HCT116 (cell line): ENCODE measurements around the gene ZNF318. TPM values are rescaled to one million over a fixed set of nuclear protein-coding genes. Genes with fewer than 3 reads are reported as not detected.

Experiments
- ATAC-seq: fragments of 200-7000 bp; cut with Tn5 transposase; 2 replicates; pipeline ENCODE4 v1.9.1; 2020; ENCODE audit warnings: mild to moderate bottlenecking, moderate library complexity
- BruUV-seq: library from RNA; stranded (reverse); fragments of 400-500 nt; replicated peaks from 2 replicates; lab custom pipeline; 2021; lab: Mats Ljungman, UMichigan
- CTCF ChIA-PET: fragments of 300-600 bp; sonication (Branson Sonifier 250); formaldehyde crosslinking; loops from one replicate; lab custom pipeline; 2021; ENCODE audit warnings: antibody characterized with exemption; lab: Charles Lee
- POLR2A ChIA-PET: fragments of 300-600, 350-600 bp; sonication (Branson Sonifier 250); formaldehyde crosslinking; loops from one replicate; lab custom pipeline; 2021; ENCODE audit warnings: antibody characterized with exemption; lab: Charles Lee
- RAD21 ChIA-PET, 2 experiments: fragments of 300-600 bp; sonication (Branson Sonifier 250); formaldehyde crosslinking; loops; one replicate each; lab custom pipeline; 2023; ENCODE audit warnings: low total read pairs in 2 of 2; ENCODE audit not compliant: uncharacterized antibody in 2 of 2, unreplicated experiment in 2 of 2, low non-redundant PET in 1 of 2; lab: Charles Lee
- DNase-seq: peaks from one replicate; pipeline ENCODE4 v3.0.0-alpha.2; 2010; ENCODE audit warnings: low read depth, low spot score
- H2AFZ ChIP-seq: fragments of 200-600 bp; shearing (Covaris generic), sonication (generic); 2 replicates; pipeline ENCODE4 v1.6.1; 2017; ENCODE audit warnings: low read depth, mixed run types, mixed read lengths, antibody characterized with exemption, low read length; ENCODE audit not compliant: poor library complexity, severe bottlenecking
- H3K27ac ChIP-seq: 2 replicates; pipeline ENCODE4 v1.5.1; 2012; ENCODE audit warnings: low read depth, low read length
- H3K27me3 ChIP-seq: fragments of 200-600 bp; sonication (generic); 2 replicates; pipeline ENCODE4 v1.6.1; 2016; ENCODE audit warnings: mixed run types, low read length, mixed read lengths; ENCODE audit not compliant: insufficient read depth
- H3K36me3 ChIP-seq, 2 experiments: fragments of 200-500 bp in 1 of 2; fragments of 200-600 bp in 1 of 2; sonication (Bioruptor generic) in 1 of 2; sonication (generic) in 1 of 2; 2 replicates each; pipeline versions ENCODE4 v1.5.1 to v1.6.1; 2014 to 2016; ENCODE audit warnings: low read length in 2 of 2, inconsistent platforms in 1 of 2, mixed read lengths in 1 of 2, mixed run types in 1 of 2; ENCODE audit not compliant: insufficient read depth in 2 of 2, control insufficient read depth in 1 of 2
- H3K4me1 ChIP-seq, 2 experiments: fragments of 200-600 bp in 1 of 2; sonication (generic) in 1 of 2; 2 replicates each; pipeline versions ENCODE4 v1.5.1 to v1.6.1; 2012 to 2017; ENCODE audit warnings: low read length in 2 of 2, inconsistent platforms in 1 of 2, mild to moderate bottlenecking in 1 of 2, mixed read lengths in 1 of 2, mixed run types in 1 of 2, moderate library complexity in 1 of 2; ENCODE audit not compliant: insufficient read depth in 2 of 2, control insufficient read depth in 1 of 2
- H3K4me2 ChIP-seq: fragments of 200-600 bp; sonication (generic); 2 replicates; pipeline ENCODE4 v1.6.1; 2017; ENCODE audit warnings: mixed run types, low read length, mixed read lengths
- H3K4me3 ChIP-seq, 2 experiments: fragments of 200-600 bp in 1 of 2; sonication (generic) in 1 of 2; replicated peaks in 1 of 2; 2 replicates each; pipeline ENCODE4 v1.5.1; 2011 to 2016; ENCODE audit warnings: low read length in 2 of 2, control low read depth in 1 of 2, low read depth in 1 of 2, mild to moderate bottlenecking in 1 of 2, mixed read lengths in 1 of 2, mixed run types in 1 of 2
- H3K79me2 ChIP-seq: fragments of 200-600 bp; sonication (generic); 2 replicates; pipeline ENCODE4 v1.6.1; 2017; ENCODE audit warnings: mild to moderate bottlenecking, mixed run types, low read length, moderate library complexity, mixed read lengths; ENCODE audit not compliant: insufficient read depth
- H3K9ac ChIP-seq: fragments of 200-600 bp; sonication (generic); 2 replicates; pipeline ENCODE4 v1.6.1; 2016; ENCODE audit warnings: low read length, mixed read lengths
- H3K9me2 ChIP-seq: fragments of 200-600 bp; sonication (generic), shearing (Covaris generic); 2 replicates; pipeline ENCODE4 v1.6.1; 2017; ENCODE audit warnings: mixed run types, mild to moderate bottlenecking, moderate library complexity; ENCODE audit not compliant: insufficient read depth
- H3K9me3 ChIP-seq, 2 experiments: fragments of 200-500 bp in 1 of 2; fragments of 200-600 bp in 1 of 2; sonication (Bioruptor generic) in 1 of 2; sonication (generic) in 1 of 2; 2 replicates each; pipeline ENCODE4 v1.6.1; 2014 to 2017; ENCODE audit warnings: low read length in 2 of 2, mixed read lengths in 2 of 2, inconsistent platforms in 1 of 2, low read depth in 1 of 2, mild to moderate bottlenecking in 1 of 2, mixed run types in 1 of 2, moderate library complexity in 1 of 2; ENCODE audit not compliant: control insufficient read depth in 1 of 2, insufficient read depth in 1 of 2
- H4K20me1 ChIP-seq: fragments of 200-600 bp; sonication (generic), shearing (Covaris generic); 2 replicates; pipeline ENCODE4 v1.6.1; 2017; ENCODE audit warnings: mixed run types, mild to moderate bottlenecking, moderate library complexity; ENCODE audit not compliant: insufficient read depth
- CBX3 ChIP-seq: IDR thresholded peaks from 2 replicates; pipeline ENCODE4 v1.6.1; 2012; ENCODE audit warnings: low read depth
- EGR1 ChIP-seq: IDR thresholded peaks from 2 replicates; pipeline ENCODE4 v1.6.1; 2012; ENCODE audit warnings: low read depth
- ELF1 ChIP-seq: IDR thresholded peaks from 2 replicates; pipeline ENCODE4 v1.6.1; 2012; ENCODE audit warnings: low read depth, borderline replicate concordance
- FOSL1 ChIP-seq: IDR thresholded peaks from 2 replicates; pipeline ENCODE4 v1.6.1; 2012; ENCODE audit warnings: low read depth
- JUND ChIP-seq: IDR thresholded peaks from 2 replicates; pipeline ENCODE4 v1.6.1; 2012
- POLR2A ChIP-seq: IDR thresholded peaks from 2 replicates; pipeline ENCODE4 v1.7.0; 2011; ENCODE audit warnings: borderline replicate concordance; ENCODE audit not compliant: insufficient read depth, insufficient read length; ENCODE audit errors: extremely low read depth
- YY1 ChIP-seq: IDR thresholded peaks from 2 replicates; pipeline ENCODE4 v1.6.1; 2011; ENCODE audit warnings: low read length, low read depth, moderate library complexity, mild to moderate bottlenecking; ENCODE audit not compliant: insufficient replicate concordance; ENCODE audit errors: extremely low read depth
- ZFX ChIP-seq: fragments of 450-650 bp; IDR thresholded peaks from 2 replicates; pipeline ENCODE4 v1.6.1; 2017
- intact Hi-C: fragments of 100-400 bp; cut with micrococcal nuclease; formaldehyde crosslinking; loops from 2 replicates; pipeline ENCODE4 v1.10.0; 2022
- total RNA-seq: library from RNA; stranded (reverse); gene quantifications from one replicate; pipeline ENCODE4 v1.2.1, GENCODE V29; 2021; ENCODE audit not compliant: unreplicated experiment
- TF ChIP-seq, protein P1 (sequence below): IDR thresholded peaks from 2 replicates; pipeline ENCODE4 v1.6.1; 2012
- TF ChIP-seq, protein P2 (sequence below): IDR thresholded peaks from 2 replicates; pipeline ENCODE4 v1.6.1; 2011; ENCODE audit warnings: mild to moderate bottlenecking, low read length, moderate library complexity; ENCODE audit not compliant: insufficient replicate concordance; ENCODE audit errors: extremely low read depth
- TF ChIP-seq, protein P3 (sequence below): IDR thresholded peaks from 2 replicates; pipeline ENCODE4 v1.6.1; 2012; ENCODE audit warnings: low read depth

The ZNF318 gene
- total RNA-seq, 1 experiment from 2014 or later: 15.2 TPM

DNA sequence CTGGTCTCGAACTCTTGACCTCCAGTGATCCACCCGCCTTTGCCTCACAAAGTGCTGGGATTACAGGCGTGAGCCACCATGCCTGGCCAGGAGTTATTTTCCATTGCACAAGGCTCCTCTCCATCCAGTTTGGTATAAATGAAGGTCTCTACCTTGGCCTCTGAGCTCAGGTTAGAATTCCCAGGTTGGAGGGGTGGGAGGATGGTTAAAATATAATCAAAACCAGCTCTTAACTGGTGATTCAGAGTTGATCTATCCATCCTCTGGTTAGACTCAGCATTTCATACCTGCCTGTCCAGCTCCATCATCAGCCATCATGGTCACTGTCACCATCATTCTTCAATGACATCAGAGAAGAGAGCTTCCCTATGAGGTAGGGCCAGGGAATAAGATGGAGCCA is 74.0 kb downstream of the ZNF318 start:
- DNase-seq: no peak
- H3K36me3 ChIP-seq: no peaks in the 10 kb centered on the region
- RAD21 ChIA-PET: no interaction called here
- ATAC-seq: no peak
- TF ChIP-seq ELF1 (no peak), YY1 (no peak), ZFX (no peak), FOSL1 (no peak), POLR2A (no peak), JUND (no peak), EGR1 (no peak), CBX3 (no peak)
- TF ChIP-seq, protein P1, sequence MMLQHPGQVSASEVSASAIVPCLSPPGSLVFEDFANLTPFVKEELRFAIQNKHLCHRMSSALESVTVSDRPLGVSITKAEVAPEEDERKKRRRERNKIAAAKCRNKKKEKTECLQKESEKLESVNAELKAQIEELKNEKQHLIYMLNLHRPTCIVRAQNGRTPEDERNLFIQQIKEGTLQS: no peak
- TF ChIP-seq, protein P2, sequence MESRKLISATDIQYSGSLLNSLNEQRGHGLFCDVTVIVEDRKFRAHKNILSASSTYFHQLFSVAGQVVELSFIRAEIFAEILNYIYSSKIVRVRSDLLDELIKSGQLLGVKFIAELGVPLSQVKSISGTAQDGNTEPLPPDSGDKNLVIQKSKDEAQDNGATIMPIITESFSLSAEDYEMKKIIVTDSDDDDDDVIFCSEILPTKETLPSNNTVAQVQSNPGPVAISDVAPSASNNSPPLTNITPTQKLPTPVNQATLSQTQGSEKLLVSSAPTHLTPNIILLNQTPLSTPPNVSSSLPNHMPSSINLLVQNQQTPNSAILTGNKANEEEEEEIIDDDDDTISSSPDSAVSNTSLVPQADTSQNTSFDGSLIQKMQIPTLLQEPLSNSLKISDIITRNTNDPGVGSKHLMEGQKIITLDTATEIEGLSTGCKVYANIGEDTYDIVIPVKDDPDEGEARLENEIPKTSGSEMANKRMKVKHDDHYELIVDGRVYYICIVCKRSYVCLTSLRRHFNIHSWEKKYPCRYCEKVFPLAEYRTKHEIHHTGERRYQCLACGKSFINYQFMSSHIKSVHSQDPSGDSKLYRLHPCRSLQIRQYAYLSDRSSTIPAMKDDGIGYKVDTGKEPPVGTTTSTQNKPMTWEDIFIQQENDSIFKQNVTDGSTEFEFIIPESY: no peak
- TF ChIP-seq, protein P3, sequence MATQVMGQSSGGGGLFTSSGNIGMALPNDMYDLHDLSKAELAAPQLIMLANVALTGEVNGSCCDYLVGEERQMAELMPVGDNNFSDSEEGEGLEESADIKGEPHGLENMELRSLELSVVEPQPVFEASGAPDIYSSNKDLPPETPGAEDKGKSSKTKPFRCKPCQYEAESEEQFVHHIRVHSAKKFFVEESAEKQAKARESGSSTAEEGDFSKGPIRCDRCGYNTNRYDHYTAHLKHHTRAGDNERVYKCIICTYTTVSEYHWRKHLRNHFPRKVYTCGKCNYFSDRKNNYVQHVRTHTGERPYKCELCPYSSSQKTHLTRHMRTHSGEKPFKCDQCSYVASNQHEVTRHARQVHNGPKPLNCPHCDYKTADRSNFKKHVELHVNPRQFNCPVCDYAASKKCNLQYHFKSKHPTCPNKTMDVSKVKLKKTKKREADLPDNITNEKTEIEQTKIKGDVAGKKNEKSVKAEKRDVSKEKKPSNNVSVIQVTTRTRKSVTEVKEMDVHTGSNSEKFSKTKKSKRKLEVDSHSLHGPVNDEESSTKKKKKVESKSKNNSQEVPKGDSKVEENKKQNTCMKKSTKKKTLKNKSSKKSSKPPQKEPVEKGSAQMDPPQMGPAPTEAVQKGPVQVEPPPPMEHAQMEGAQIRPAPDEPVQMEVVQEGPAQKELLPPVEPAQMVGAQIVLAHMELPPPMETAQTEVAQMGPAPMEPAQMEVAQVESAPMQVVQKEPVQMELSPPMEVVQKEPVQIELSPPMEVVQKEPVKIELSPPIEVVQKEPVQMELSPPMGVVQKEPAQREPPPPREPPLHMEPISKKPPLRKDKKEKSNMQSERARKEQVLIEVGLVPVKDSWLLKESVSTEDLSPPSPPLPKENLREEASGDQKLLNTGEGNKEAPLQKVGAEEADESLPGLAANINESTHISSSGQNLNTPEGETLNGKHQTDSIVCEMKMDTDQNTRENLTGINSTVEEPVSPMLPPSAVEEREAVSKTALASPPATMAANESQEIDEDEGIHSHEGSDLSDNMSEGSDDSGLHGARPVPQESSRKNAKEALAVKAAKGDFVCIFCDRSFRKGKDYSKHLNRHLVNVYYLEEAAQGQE: no peak
- TF ChIP-seq, all 23 proteins: peak for 0
- Histone ChIP-seq H3K4me3 (no peak overlapping the region), H3K4me1 (no peaks in the 10 kb centered on the region), H3K9me3 (no peaks in the 10 kb centered on the region), H3K9ac (no peak overlapping the region), H2AFZ (no peak overlapping the region), H3K79me2 (no peaks in the 10 kb centered on the region), H3K27ac (no peak overlapping the region), H3K9me2 (no peaks in the 10 kb centered on the region), H3K27me3 (no peaks in the 10 kb centered on the region), H3K4me2 (no peak overlapping the region), H4K20me1 (no peaks in the 10 kb centered on the region)
- POLR2A ChIA-PET: no interaction called here
- CTCF ChIA-PET: no interaction called here
- intact Hi-C loops: no loop called here
- no TSS peak for BruUV-seq
